Keratinocyte (primary cell): Measurements from ENCODE around the gene FAF2. TPM values are rescaled to one million over a fixed set of nuclear protein-coding genes. Genes with fewer than 3 reads are reported as not detected.

Source experiments
- DNase-seq: peaks from one replicate; pipeline ENCODE4 v3.0.0-alpha.2; 2011; ENCODE audit warnings: low read depth, missing footprints, low spot score
- FAIRE-seq: peaks from 2 replicates; lab custom pipeline; 2011; peaks lifted over from hg19 to GRCh38; lab: Jason Lieb, UNC
- H2AFZ ChIP-seq: 2 replicates; pipeline ENCODE4 v1.6.0; 2012; ENCODE audit warnings: low read length, control low read depth, inconsistent platforms; ENCODE audit not compliant: control insufficient read depth
- H3K27ac ChIP-seq: 2 replicates; pipeline ENCODE4 v1.5.1; 2011; ENCODE audit warnings: low read length; ENCODE audit not compliant: control insufficient read depth, insufficient read depth
- H3K27me3 ChIP-seq: 3 replicates; pipeline ENCODE4 v1.6.0; 2011; ENCODE audit warnings: low read length; ENCODE audit not compliant: control insufficient read depth, insufficient read depth; ENCODE audit errors: extremely low read depth
- H3K36me3 ChIP-seq, 2 experiments: 2 replicates in 1 of 2; 3 replicates in 1 of 2; pipeline ENCODE4 v1.5.1; 2011; ENCODE audit warnings: low read length in 2 of 2, mild to moderate bottlenecking in 1 of 2; ENCODE audit not compliant: control insufficient read depth in 2 of 2, insufficient read depth in 2 of 2; ENCODE audit errors: extremely low read depth in 1 of 2
- H3K4me1 ChIP-seq: 3 replicates; pipeline ENCODE4 v1.5.1; 2011; ENCODE audit warnings: low read length; ENCODE audit not compliant: control insufficient read depth, insufficient read depth; ENCODE audit errors: extremely low read depth
- H3K4me2 ChIP-seq: 3 replicates; pipeline ENCODE4 v1.6.0; 2011; ENCODE audit warnings: low read depth, low read length; ENCODE audit not compliant: control insufficient read depth, insufficient read depth; ENCODE audit errors: extremely low read depth
- H3K4me3 ChIP-seq, 3 experiments: fragments of 200-600 bp in 1 of 3; sonication (generic) in 1 of 3; 2 replicates in 2 of 3; 3 replicates in 1 of 3; pipeline ENCODE4 v1.5.1; 2011 to 2016; ENCODE audit warnings: low read length in 3 of 3, mild to moderate bottlenecking in 3 of 3, control low read depth in 2 of 3, inconsistent platforms in 1 of 3, low read depth in 1 of 3, mixed read lengths in 1 of 3, mixed run types in 1 of 3, moderate library complexity in 1 of 3; ENCODE audit not compliant: control insufficient read depth in 2 of 3, insufficient read depth in 2 of 3; ENCODE audit errors: extremely low read depth in 1 of 3
- H3K79me2 ChIP-seq: 2 replicates; pipeline ENCODE4 v1.6.0; 2012; ENCODE audit warnings: low read length; ENCODE audit not compliant: control insufficient read depth, insufficient read depth
- H3K9ac ChIP-seq: 3 replicates; pipeline ENCODE4 v1.6.0; 2011; ENCODE audit warnings: low read length; ENCODE audit not compliant: control insufficient read depth, insufficient read depth; ENCODE audit errors: extremely low read depth
- H3K9me1 ChIP-seq: 3 replicates; pipeline ENCODE4 v1.6.0; 2011; ENCODE audit warnings: low read length; ENCODE audit not compliant: control insufficient read depth, insufficient read depth; ENCODE audit errors: extremely low read depth
- H3K9me3 ChIP-seq: 2 replicates; pipeline ENCODE4 v1.5.1; 2012; ENCODE audit warnings: low read depth, low read length; ENCODE audit not compliant: control insufficient read depth
- H4K20me1 ChIP-seq: 3 replicates; pipeline ENCODE4 v1.6.0; 2011; ENCODE audit warnings: low read length; ENCODE audit not compliant: control insufficient read depth, insufficient read depth; ENCODE audit errors: extremely low read depth
- EZH2 ChIP-seq: IDR thresholded peaks from one replicate; pipeline ENCODE4 v1.6.1; 2012; ENCODE audit warnings: inconsistent platforms, mild to moderate bottlenecking, low read length, moderate library complexity
- dilution Hi-C: fragments of 300-500 bp; cut with MboI; formaldehyde crosslinking; loops from one replicate; pipeline ENCODE4 v1.7.0; 2020; ENCODE audit warnings: low sequenced_read_pairs; ENCODE audit not compliant: extremely low pct_ligation_motif_present
- polyA plus RNA-seq, 5 experiments: library from polyadenylated mRNA; depleted of rRNA in 3 of 5; stranded (reverse) in 3 of 5; stranded (forward) in 1 of 5; unstranded in 1 of 5; fragments of >200 nt; gene quantifications; 1 replicate in 1 of 5; 2 replicates in 3 of 5; 3 replicates in 1 of 5; pipeline versions ENCODE4 v1.2.1 to v1.2.3, GENCODE V29; 2011 to 2012; ENCODE audit warnings: missing spikeins in 2 of 5, low read depth in 1 of 5, low replicate concordance in 1 of 5
- TF ChIP-seq, protein P1 (sequence below), 3 experiments: IDR thresholded peaks in 1 of 3; conservative IDR thresholded peaks in 1 of 3; optimal IDR thresholded peaks in 1 of 3; 2 replicates in 2 of 3; 3 replicates in 1 of 3; pipeline versions ENCODE3 to v1.5.1; 2011; ENCODE audit warnings: low read length in 3 of 3, mild to moderate bottlenecking in 3 of 3, moderate library complexity in 2 of 3, control low read depth in 1 of 3, inconsistent platforms in 1 of 3; ENCODE audit not compliant: insufficient read depth in 2 of 3; ENCODE audit errors: extremely low read depth in 1 of 3

Gene FAF2
- polyA plus RNA-seq, 1 donor (not counting 4 experiments of a cell fraction or from before 2014, with no cell fraction given) = 52.9 TPM

DNA sequence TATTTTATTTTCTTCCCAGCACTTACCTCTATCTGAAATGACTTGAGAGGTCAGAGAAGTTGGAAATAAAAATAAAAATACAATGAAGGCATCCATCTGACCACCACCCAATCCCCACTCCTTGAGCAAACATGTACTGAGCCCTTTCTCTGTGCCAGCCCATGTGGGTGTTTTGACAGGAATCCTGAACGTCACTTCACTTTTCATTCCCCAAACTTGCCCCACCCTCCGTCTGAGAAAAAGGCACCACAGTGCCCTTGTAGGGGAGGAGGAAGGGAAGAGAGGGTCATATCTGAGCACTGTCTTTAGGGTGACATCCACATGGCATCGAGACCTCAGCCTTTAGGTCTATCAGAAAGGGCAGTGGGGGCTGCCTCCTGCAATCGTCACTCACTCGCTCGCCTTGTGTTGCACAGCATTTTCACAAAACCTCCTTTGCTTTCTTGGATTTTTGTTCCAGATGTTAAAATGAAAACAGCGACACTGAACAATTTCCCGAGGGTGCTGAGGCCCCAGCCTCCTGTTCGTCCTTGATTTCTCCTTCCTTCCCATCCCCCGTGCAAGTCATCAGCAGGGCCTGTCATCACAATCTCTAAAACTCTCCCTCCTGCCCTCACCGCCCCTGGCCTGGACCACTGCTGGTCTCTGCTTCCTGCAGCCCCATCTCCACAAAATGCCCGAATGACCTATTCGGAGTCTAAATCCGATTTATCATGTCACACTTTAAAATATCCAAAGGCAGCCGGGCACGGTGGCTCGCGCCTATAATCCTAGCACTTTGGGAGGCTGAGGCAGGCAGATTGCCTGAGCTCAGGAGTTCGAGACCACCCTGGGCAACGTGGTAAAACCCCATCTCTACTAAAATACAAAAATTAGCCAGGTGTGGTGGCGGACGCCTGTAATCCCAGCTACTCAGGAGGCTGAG, 46.6 kb upstream of the FAF2 start:
- Histone ChIP-seq H3K9ac (peak overlapping the region; percentile 62), H3K27me3 (no peaks in the 10 kb centered on the region), H3K36me3 (peaks cover 34% of the 10 kb centered on the region in 2 experiments), H3K27ac (peak overlapping the region; percentile 68), H3K4me1 (peaks cover 34% of the 10 kb centered on the region), H4K20me1 (no peaks in the 10 kb centered on the region), H3K9me1 (no peaks in the 10 kb centered on the region), H3K4me3 (peak overlapping the region in 1 of 3 experiments; percentile 26), H3K79me2 (peaks cover 61% of the 10 kb centered on the region), H3K9me3 (no peaks in the 10 kb centered on the region), H3K4me2 (peak overlapping the region; percentile 77), H2AFZ (no peak overlapping the region)
- TF ChIP-seq EZH2 = no peak
- TF ChIP-seq, protein P1, sequence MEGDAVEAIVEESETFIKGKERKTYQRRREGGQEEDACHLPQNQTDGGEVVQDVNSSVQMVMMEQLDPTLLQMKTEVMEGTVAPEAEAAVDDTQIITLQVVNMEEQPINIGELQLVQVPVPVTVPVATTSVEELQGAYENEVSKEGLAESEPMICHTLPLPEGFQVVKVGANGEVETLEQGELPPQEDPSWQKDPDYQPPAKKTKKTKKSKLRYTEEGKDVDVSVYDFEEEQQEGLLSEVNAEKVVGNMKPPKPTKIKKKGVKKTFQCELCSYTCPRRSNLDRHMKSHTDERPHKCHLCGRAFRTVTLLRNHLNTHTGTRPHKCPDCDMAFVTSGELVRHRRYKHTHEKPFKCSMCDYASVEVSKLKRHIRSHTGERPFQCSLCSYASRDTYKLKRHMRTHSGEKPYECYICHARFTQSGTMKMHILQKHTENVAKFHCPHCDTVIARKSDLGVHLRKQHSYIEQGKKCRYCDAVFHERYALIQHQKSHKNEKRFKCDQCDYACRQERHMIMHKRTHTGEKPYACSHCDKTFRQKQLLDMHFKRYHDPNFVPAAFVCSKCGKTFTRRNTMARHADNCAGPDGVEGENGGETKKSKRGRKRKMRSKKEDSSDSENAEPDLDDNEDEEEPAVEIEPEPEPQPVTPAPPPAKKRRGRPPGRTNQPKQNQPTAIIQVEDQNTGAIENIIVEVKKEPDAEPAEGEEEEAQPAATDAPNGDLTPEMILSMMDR (optimal IDR thresholded peaks at IDR 0.05 in 1 of 3, IDR thresholded peaks at IDR 0.05 in 1 of 3, conservative IDR thresholded peaks at IDR 0.05 in 1 of 3; ENCODE audit: extremely low read depth in 1 of 3, insufficient read depth in 2 of 3, low read length in 3 of 3) = no peak
- no peak for FAIRE-seq
- DNase-seq = no peak
- dilution Hi-C loops = no loop called here

DNA sequence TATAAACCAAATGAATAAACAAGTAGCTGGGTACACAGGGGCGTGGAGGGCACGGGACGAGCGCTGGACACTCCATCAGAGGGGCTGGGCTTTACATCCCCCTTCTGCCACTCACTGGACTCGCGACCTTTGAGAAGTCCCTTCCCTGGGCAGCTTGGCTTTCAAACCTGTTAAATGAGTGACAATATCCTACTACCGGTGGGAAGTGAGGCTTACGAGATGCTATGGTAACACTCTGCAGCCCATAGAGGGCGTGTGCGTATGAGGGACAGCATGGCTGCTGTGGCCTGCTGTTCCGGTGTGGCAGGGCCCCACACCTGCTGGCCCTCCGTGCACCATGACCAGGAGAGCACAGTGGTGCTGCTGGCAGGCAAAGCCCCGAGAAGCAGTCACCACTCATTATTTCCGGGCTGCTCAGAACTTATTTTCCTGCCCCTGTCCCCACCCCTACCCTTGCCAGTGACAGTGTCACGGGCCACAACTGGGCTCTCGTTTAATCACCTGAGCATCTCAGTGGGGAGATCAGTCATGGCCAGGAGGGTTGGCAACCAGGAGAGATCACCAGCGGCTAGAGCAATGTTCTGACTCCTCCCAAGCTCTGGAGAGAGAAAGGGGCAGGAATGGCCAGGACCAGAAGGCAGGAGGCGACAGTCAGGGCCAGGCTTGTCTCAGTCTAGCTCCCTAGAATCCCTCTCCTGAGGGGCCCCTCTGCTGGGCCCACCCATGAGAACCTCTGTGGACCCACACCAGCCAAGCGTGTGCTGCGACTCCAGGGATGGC, 42.3 kb upstream of the FAF2 start:
- Histone ChIP-seq H3K36me3 (peaks cover 35 to 40% of the 10 kb centered on the region in 2 experiments), H3K4me1 (peaks cover 35% of the 10 kb centered on the region), H3K9me1 (no peaks in the 10 kb centered on the region), H4K20me1 (peaks cover 4% of the 10 kb centered on the region), H3K4me3 (no peak overlapping the region), H2AFZ (no peak overlapping the region), H3K9me3 (no peaks in the 10 kb centered on the region), H3K79me2 (peaks cover 71% of the 10 kb centered on the region), H3K27ac (no peak overlapping the region), H3K27me3 (no peaks in the 10 kb centered on the region), H3K4me2 (no peak overlapping the region), H3K9ac (no peak overlapping the region)
- TF ChIP-seq, protein P1 (optimal IDR thresholded peaks at IDR 0.05 in 1 of 3, IDR thresholded peaks at IDR 0.05 in 1 of 3, conservative IDR thresholded peaks at IDR 0.05 in 1 of 3; ENCODE audit: extremely low read depth in 1 of 3, insufficient read depth in 2 of 3, low read length in 3 of 3) = peak in 2 of 3 experiments; percentile 14 to 55
- TF ChIP-seq EZH2 = no peak
- dilution Hi-C loops = no loop called here
- FAIRE-seq (no peak), DNase-seq (no peak)
